NK-92 (cell line): Measurements from ENCODE around the gene KIAA0586.
A peak's percentile ranks its signal among the peaks of the same experiment; 100 is the strongest.
"Not testable (repeated sequence)": the region's sequence is repeated elsewhere in the genome, so short reads cannot be mapped to it uniquely, and the experiment has no call there.

Experiments
- DNase-seq: peaks from one replicate; lab custom pipeline; 2025; ENCODE audit not compliant: unreplicated experiment; lab: John Stamatoyannopoulos, UW

The KIAA0586 gene

DNA sequence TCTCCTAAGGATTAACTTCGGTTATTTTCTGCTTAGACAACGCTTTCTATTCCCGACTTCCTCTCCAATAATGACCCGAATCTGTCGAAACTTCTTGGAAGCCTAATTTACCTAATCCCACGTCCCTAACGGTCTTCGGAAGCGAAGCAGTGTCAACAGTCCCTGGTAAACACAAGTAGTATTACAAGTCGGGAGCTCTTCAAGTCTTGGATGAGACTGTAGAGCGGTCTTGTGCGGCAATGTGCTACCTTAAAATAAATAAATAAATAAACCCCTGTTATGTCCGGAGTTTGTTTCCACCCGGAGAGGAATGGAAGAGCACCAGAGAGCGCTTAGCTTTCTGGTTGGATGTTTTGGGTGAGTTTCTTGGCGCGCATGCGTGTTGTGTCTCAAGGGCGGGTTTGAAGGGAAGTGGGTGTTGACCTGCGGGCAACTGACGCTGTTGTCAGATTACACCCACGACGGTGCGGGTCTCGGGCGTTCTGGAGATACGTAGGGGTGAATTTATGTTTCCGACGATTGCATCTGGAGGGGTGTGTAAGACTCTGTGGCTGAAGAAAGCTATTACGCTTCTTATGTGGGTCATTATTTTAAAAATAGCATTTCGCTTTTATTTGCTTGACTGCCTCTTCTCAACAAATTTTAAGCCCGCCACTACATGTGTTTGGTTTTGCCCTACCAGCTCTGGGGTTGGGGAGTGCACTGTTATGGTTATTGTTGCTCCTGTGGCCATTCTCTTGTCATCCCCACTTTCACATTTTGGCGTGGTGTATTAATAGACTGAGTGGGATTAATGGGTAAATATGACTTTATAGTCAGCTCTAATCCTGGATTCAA is at the start of gene KIAA0586, which contains the start of gene TIMM9:
Gene KIAA0586, plus strand, starts transcription at position 439 of the 837 bp plus-strand sequence. CDS start 546 bp downstream, outside the sequence.
Gene TIMM9, minus strand, starts transcription at position 251 of the 837 bp plus-strand sequence. CDS start 15,586 bp downstream, outside the sequence.
- DNase-seq, result peak; percentile 80

DNA sequence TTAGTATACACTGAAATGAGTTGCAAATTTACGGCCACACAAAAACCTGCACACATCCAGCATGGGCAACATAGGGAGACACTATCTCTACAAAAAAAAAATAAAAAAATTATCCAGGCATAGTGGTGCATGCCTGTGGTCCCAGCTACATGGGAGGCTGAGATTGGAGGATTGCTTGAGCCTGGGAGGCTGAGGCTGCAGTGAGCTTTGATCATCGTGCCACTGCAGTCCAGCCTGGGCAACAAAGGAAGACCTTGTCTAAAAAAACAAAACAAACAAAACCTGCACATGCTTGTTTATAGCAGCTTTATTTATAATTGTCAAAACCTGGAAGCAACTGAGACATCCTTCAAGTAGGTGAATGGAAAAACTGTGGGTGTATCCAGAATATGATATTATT is 36.7 kb upstream of the KIAA0586 start:
- no peak for DNase-seq

DNA sequence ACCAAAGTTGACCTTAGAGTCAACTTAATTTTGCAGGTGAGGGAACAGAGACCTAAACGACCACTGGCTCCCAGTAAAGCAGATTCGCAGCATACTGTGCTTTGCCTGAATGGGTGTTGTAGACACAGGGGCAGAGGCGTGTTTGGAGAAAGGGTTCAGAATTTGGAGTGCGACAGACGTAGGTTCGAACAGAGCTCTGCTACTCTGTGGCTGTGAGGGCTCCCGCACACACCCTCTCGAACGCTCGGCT is 32.0 kb upstream of the KIAA0586 start:
- DNase-seq, result no peak

DNA sequence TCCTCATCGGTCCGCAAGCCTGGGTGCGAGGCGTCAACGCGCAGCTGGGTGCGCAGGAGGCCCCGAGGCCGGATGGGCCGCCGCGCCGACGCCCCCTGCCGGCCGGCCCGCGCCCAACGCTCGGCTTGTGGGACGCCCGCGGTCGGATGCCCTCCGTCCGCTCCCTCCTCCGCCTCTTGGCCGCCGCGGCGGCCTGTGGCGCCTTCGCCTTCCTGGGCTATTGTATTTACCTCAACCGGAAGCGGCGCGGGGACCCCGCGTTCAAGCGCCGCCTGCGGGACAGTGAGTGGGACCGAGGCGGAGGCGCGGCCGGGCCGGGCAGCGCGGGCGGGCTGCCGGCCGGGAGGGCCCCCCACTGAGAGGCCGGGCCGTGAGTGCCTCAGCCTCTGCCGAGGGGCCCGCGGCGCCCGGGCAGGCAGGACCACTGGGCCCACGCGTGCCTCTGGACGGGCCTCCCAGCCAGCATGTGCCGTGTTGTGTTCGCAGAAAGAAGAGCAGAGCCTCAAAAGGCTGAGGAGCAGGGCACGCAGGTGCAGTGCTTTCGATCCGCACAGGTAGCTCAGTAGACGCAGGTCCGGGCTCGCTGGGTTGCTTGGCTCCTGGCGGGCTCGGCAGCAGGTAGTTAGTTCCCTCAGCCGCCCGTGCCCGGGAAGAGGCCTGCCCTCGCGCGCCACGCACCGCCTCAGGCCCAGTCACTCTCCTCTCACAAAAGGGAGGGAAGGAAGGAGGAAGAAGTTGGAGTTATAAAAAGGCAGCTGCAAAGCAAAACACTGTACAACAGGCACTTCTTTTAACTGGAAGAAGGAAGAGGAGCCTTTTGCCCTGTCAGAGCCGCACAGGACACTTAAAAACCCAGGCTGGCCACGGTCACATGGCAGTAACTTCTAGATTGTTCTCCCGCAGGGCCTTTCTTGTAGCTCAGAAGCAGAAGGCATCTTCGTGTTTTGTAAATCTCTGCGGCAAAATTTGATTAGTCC is 31.4 kb upstream of the KIAA0586 start, which contains the start of gene TOMM20L:
Gene TOMM20L, plus strand, starts transcription at position 119 of the 977 bp plus-strand sequence. Its CDS starts 28 bp downstream, at position 147.
- no peak for DNase-seq

DNA sequence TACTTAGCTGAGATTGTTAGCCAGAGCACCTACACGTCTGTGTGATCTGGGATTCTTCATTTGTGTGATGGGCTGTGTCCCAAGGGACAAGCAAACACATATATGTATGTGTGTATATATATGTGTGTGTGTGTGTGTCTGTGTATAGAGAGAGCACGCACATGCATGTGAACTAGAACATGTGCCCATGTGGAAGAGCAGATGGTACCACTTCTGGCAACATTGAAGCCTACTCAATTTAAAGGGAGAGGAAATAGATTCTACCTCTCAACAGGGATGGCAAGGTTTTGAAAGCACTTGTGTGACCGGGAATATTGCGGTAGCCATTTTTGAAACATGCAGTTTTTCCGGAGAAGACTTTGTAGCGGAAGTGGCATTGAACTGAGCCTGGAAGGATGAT is 30.4 kb upstream of the KIAA0586 start:
- no peak for DNase-seq

DNA sequence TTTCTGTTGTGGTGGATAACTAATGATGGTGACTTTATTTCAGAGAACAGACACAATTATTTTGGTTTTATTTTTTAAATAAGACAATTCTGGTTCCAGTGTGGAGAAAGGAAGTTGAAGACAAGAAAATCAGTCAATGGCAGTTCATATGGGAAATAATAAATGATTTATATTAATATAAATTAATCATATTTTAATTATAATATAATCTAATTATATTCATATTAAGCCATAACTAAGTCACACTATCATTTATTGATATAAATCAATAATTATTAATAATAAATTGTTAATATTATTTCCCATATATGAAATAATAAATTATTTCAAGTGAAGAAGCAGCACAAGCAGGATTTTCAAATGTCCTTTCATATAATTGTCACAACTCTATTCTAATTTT is 29.0 kb upstream of the KIAA0586 start:
- DNase-seq, result no peak

DNA sequence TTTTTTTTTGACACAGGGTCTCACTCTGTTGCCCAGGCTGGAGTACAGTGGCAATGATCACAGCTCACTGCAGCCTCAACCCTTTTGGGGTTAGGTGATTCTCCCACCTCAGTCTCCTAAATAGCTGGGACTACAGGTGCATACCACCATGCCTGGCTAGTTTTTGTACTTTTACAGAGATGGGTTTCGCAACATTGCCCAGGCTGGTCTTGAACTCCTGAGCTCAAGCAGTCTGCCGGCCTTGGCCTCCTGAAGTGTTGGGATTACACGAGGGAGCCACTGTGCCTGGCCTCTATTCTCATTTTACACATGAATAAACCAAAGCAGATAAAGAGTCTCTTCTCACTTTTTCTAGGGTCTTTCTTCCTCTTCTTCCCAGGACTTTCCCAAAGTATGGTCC is 28.6 kb upstream of the KIAA0586 start:
- no peak for DNase-seq

DNA sequence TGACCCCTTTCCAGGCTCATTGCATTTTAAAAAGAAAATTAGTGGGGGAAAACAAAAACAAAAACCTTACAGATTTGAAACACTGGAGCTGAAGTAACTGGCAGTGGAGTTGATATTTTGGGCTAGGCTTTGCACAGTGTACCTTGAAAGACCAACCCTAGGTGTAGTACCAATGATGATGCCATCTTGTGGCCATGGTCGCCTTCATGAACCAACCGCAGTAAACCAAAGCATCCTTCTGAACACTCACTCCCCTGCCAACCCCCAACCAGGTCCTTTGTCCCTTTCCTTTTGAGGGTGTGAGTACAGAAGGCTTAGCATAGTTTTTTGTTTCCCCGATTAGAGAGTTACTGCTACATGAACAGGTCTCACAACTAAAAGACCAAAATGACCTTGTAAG is 25.9 kb upstream of the KIAA0586 start:
- no peak for DNase-seq

DNA sequence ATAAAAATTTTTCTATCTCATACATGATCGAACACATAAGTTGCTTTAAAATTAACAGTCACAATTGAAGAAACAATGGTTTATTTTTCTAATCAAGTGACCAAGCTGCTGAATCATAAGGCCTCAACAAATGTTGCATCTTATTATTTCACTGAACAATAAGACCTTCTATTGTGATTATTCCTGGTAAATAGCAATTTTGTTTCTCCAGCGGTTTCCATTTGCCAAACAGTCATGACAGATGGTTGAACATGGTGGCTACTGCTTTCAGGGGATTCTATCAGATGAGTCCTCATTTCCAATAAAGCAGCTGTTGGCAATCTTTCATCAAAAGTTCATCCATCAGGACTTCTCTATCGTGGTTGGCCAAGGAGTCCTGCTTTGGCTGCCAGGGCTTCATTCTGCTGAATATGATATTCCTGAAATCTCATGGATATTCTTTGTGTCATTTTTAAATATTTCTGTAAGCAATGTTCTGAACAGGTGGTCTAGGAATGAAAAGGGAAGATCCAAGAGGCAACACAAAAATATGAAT is 18.8 kb upstream of the KIAA0586 start:
- no peak for DNase-seq

DNA sequence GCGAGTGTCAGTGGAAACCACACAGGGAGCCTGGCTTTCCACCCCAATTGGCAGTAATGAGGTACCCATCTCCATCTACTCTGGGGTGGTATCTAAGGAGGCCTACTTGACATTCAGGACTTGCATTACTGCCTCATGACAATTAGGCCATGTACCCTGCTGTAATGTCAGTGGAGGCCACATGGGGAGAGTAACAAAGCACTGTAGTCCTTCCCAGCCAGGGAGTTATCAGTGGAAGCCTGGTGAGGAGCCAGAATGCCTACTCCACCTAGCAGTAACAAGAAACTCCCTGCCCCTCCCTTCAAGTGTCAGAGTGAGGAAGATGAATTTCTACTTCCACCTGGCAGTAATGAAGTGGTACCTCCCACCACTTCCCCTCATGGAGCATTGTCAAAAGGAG is 12.7 kb upstream of the KIAA0586 start:
- DNase-seq, result no peak

DNA sequence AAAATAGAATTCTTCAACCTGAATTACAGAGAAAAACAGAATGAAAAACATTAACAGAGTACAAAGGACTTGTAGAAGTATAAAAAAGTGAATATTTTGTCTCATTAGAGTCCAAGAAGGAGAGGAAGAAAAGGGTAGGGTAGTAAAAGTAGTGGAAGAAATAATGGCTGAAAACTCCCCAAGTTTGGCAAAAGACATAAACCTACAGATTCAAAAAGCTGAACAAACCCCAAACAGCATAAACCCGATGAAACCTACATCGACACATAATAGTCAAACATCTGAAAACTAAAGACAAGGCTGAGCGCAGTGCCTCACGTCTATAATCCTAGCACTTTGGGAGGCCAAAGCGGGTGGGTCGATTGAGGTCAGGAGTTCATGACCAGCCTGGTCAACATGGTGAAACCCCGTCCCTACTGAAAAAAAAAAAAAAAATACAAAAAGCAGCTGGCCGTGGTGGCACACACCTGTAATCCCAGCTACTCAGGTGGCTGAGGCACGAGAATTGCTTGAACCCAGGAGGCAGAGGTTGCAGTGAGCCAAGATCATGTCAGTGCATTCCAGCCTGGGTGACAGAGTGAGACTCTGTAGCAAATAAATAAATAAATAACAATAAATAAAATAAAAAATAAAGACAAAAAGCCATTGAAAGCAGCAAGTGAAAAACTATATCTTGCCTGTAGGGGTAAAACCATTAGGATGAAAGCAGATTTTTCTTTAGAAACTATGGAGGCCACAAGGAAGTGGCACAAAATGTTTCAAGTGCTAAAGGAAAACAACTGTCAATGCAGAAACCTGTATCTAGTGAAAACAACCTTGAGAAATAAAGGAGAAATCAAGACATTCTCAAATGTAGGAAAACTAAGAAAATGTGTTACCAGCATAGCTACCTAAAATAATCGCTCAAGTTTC is 11.6 kb upstream of the KIAA0586 start:
- DNase-seq, result no peak

DNA sequence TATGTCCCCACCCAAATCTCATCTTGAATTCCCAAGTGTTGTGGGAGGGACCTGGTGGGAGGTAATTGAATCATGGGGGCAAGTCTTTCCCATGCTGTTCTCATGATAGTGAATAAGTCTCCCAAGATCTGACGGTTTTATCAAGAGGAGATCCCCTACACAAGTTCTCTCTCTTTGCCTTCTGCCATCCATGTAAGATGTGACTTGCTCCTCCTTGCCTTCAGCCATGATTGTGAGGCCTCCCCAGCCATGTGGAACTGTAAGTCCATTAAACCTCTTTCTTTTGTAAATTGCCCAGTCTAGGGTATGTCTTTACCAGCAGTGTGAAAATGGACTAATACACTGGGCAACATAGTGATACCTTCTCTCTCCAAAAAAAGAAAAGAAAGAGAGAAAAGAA is 10.6 kb upstream of the KIAA0586 start:
- not testable (repeated sequence) for DNase-seq

DNA sequence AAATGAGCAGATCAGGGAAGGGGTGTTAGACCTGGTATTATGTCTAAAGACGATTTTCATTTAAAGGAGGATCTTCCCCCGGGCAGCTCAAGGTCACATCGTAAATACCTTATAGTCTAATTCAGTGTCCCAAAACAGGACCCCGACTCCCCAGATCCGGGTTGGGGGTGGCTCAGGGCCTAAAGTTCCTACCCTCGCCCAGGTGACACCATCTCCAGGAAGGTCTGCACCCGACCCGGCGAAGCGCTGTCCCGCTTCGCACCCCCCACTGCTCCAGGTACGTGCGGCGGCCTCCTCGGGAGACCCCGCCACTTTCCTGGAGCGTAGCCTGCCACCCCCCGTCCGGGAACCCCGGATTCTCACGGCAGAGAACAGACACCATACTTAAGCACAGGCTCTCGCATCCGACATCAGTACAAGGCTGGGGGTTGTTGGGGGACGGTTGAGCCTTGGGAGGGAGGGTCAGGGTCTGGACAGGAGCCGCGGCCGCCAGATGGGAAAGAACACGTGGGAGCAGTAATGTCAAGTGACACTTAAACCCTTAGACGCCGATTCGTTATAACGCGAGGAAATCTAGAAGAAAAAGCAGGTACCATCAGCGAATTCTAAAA is 744 bp upstream of the KIAA0586 start:
- no peak for DNase-seq

DNA sequence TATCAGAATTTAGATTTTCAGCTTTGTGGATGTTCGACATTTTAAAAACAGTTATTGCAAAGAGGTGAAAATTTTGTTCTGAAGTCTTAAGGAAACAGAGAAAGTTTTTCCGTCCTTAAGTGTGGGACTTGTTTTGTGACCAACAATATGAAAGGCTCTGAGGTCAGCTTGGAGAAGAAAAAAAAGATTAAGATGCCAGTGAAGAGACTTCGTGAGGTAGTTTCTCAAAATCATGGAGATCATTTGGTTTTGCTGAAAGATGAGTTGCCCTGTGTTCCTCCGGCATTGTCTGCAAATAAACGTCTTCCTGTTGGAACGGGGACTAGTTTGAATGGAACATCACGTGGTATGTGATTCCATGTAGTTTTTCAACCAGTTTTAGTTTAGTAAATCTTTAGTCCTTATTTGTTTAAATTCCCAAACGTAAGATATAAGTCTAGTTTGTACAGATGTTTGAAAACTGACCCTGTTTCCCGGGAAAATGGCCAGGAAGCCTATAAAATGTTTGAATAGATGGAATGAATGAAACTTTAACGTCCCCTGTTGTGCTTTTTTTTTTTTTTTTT is 682 bp downstream of the KIAA0586 start:
- DNase-seq, result no peak

DNA sequence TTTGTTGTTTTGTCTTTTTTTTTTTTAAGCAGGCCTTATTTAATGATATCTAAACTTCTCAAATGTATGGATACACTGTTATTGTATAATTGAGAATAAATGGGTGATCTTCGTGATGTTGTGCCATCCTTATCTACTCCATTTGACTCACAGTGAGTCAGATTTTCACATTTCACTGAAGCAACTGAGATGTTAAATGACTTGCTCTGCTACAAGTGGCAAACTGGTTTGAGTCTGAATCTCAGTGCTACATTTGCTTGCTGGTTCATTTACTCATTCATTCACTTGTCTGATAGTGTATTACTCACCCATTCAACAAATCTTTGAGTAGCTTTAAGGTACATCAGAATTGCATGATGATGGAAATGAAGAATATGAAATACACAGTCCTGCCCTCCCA is 2.6 kb downstream of the KIAA0586 start:
- DNase-seq, result no peak

DNA sequence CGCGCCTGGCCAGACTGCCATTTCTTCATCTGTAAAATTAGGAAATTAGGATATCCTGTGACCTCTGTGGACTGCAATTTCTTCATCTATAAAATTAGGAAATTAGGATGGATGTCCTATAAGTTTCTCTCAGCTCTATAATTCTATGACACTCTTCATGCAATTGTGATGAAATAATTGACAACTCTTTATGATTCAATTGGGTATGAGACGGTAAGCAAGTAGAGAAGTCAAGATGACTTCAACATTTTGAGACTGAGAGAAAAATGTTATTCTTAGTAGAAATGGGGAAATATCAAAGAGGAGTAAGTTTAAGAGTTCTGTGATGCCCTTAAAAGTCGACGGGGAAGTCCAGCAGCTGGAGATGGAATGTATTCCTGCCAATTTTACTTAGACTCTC is 12.0 kb downstream of the KIAA0586 start:
- no peak for DNase-seq

DNA sequence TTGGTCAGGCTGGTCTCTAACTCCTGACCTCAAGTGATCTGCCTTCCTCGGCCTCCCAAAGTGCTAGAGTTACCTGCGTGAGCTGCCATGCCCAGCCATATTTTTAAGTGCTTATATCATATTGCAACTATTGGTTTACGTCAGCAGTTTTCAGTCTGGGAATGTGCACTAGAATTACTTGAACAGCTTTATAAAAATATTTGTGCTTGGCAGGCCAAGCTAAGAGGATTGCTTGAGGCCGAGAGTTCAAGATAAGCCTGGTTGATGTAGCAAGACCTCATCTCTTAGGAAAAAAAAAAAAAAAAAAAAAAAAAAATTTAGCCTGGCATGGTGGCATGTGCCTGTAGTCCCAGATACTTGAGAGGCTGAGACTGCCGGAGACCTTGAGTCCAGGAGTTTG is 17.1 kb downstream of the KIAA0586 start:
- no peak for DNase-seq

DNA sequence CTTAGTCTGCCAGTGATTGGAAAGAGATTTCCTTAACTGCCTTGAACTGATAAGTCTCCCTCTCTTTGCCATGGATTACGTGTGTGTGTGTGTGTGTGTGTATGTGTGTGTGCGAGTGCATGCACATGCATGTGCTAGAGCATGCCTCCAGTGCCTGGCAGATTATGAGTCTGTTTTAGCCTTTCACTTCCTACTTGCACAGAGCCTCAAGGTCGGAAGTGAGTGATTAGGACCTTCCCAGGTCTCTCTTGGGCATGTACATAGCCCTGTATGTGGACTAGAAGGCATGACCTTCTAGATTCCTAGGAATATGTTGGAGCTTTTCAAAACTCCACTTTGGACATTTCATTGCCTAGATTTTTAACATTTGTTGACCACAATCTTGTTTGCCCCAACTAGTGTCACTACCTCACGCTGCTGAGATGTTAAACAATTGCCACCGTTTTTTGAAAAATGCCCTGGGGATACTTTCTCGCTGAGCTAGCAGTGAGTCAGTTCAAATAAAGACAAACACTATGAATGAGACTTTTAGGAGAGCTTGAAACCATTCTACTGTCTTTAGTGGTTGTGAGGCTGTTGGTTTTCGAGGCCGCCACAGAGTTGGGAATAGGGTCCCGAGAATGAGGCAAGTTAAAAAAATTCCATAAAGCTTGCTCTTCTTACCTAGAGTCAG is 28.2 kb downstream of the KIAA0586 start:
- DNase-seq, result no peak

DNA sequence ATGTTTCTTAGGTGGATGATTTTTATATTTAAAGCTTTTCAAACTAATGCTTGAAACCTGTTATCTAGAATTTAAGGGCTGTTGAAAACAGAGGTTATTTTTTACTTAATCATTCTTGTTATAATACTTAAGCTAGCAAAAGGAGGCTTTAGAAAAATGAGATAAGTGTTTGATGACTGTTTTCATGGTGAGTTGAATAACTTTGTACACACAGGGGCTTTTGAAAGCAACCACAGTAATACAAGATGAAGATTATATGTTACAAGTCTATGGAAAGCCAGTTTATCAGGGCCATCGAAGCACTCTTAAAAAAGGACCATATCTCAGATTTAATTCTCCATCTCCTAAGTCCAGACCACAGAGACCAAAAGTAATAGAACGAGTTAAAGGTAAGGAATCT is 33.3 kb downstream of the KIAA0586 start:
- DNase-seq, result no peak
